T-helper 1 cell treated with Interleukin-12 subunit alpha and Interleukin-12 subunit beta and Interleukin-4 antibody, amounts not matched to agents 30 μg/mL and 1 μg/mL, for 36 hours (primary cell): ENCODE data around the gene CELF2.

Source experiments
- H3K27ac Mint-ChIP-seq: one replicate; pipeline ENCODE4 v1.8.0; 2021; ENCODE audit warnings: mild to moderate bottlenecking, mixed read lengths
- H3K27me3 Mint-ChIP-seq: one replicate; pipeline ENCODE4 v1.8.0; 2021; ENCODE audit warnings: low read depth, mixed read lengths
- H3K36me3 Mint-ChIP-seq: one replicate; pipeline ENCODE4 v1.8.0; 2021; ENCODE audit warnings: low read depth, mixed read lengths
- H3K4me1 Mint-ChIP-seq: one replicate; pipeline ENCODE4 v1.8.0; 2021; ENCODE audit warnings: low read depth, mixed read lengths
- H3K4me3 Mint-ChIP-seq: one replicate; pipeline ENCODE4 v1.8.0; 2021; ENCODE audit warnings: mild to moderate bottlenecking, moderate library complexity, mixed read lengths
- H3K9me3 Mint-ChIP-seq: one replicate; pipeline ENCODE4 v1.8.0; 2021; ENCODE audit warnings: mixed read lengths

The CELF2 gene

GRCh38 chr10:11197878-11198277, 180.2 kb downstream of the CELF2 start:
- H3K27ac Mint-ChIP-seq = no peak overlapping the region
- H3K4me3 Mint-ChIP-seq = no peak overlapping the region
- H3K27me3 Mint-ChIP-seq = no peaks in the 10 kb centered on the region

GRCh38 chr10:11201911-11202310, 184.2 kb downstream of the CELF2 start:
- Mint-ChIP-seq H3K4me1 (peaks cover 85% of the 10 kb centered on the region), H3K27me3 (no peaks in the 10 kb centered on the region)

More at GRCh38 chr10:11197878-11198277, 180.2 kb downstream of the CELF2 start:
- H3K9me3 Mint-ChIP-seq = peaks cover 5% of the 10 kb centered on the region
- H3K36me3 Mint-ChIP-seq = peaks cover 69% of the 10 kb centered on the region
- peaks cover 81% of the 10 kb centered on the region for H3K4me1 Mint-ChIP-seq

GRCh38 chr10:11204351-11204942, 186.8 kb downstream of the CELF2 start:
- no peaks in the 10 kb centered on the region for H3K27me3 Mint-ChIP-seq
- H3K9me3 Mint-ChIP-seq = peaks cover 5% of the 10 kb centered on the region
- peaks cover 88% of the 10 kb centered on the region for H3K4me1 Mint-ChIP-seq
- H3K36me3 Mint-ChIP-seq = peaks cover 76% of the 10 kb centered on the region
- no peak overlapping the region for H3K4me3 Mint-ChIP-seq
- H3K27ac Mint-ChIP-seq = no peak overlapping the region

More at GRCh38 chr10:11201911-11202310, 184.2 kb downstream of the CELF2 start:
- H3K27ac Mint-ChIP-seq = no peak overlapping the region
- H3K36me3 Mint-ChIP-seq = peaks cover 77% of the 10 kb centered on the region
- H3K9me3 Mint-ChIP-seq = peaks cover 5% of the 10 kb centered on the region
- no peak overlapping the region for H3K4me3 Mint-ChIP-seq

GRCh38 chr10:11205030-11205772, 187.5 kb downstream of the CELF2 start:
- Mint-ChIP-seq H3K36me3 (peaks cover 71% of the 10 kb centered on the region), H3K27me3 (no peaks in the 10 kb centered on the region), H3K4me3 (no peak overlapping the region), H3K27ac (peak overlapping the region; percentile 41), H3K9me3 (peaks cover 5% of the 10 kb centered on the region), H3K4me1 (peaks cover 85% of the 10 kb centered on the region)

GRCh38 chr10:11206676-11207559, 189.2 kb downstream of the CELF2 start:
- H3K27ac Mint-ChIP-seq = peak overlapping the region; percentile 76
- no peaks in the 10 kb centered on the region for H3K27me3 Mint-ChIP-seq
- peaks cover 85% of the 10 kb centered on the region for H3K4me1 Mint-ChIP-seq
- no peaks in the 10 kb centered on the region for H3K9me3 Mint-ChIP-seq
- peaks cover 58% of the 10 kb centered on the region for H3K36me3 Mint-ChIP-seq
- H3K4me3 Mint-ChIP-seq = peak overlapping the region; percentile 22

GRCh38 chr10:11207560-11207844, 189.8 kb downstream of the CELF2 start:
- peak overlapping the region; percentile 76 for H3K27ac Mint-ChIP-seq

GRCh38 chr10:11208243-11208642, 190.6 kb downstream of the CELF2 start:
- Mint-ChIP-seq H3K27ac (peak overlapping the region; percentile 76), H3K36me3 (peaks cover 57% of the 10 kb centered on the region), H3K27me3 (no peaks in the 10 kb centered on the region), H3K9me3 (no peaks in the 10 kb centered on the region), H3K4me1 (peaks cover 86% of the 10 kb centered on the region), H3K4me3 (peak overlapping the region; percentile 63)

More at GRCh38 chr10:11207560-11207844, 189.8 kb downstream of the CELF2 start:
- Mint-ChIP-seq H3K36me3 (peaks cover 59% of the 10 kb centered on the region), H3K4me3 (no peak overlapping the region), H3K27me3 (no peaks in the 10 kb centered on the region), H3K9me3 (no peaks in the 10 kb centered on the region), H3K4me1 (peaks cover 85% of the 10 kb centered on the region)

- H3K27ac Mint-ChIP-seq = peak overlapping the region; percentile 76
- peak overlapping the region; percentile 63 for H3K4me3 Mint-ChIP-seq
- H3K9me3 Mint-ChIP-seq = no peaks in the 10 kb centered on the region
- H3K36me3 Mint-ChIP-seq = peaks cover 57% of the 10 kb centered on the region
- H3K4me1 Mint-ChIP-seq = peaks cover 86% of the 10 kb centered on the region
- no peaks in the 10 kb centered on the region for H3K27me3 Mint-ChIP-seq
These were observed 191.5 kb downstream of the CELF2 start for GRCh38 chr10:11208908-11209829.

- peaks cover 55% of the 10 kb centered on the region for H3K36me3 Mint-ChIP-seq
- no peaks in the 10 kb centered on the region for H3K9me3 Mint-ChIP-seq
These were observed 192.1 kb downstream of the CELF2 start for GRCh38 chr10:11209830-11210181.

GRCh38 chr10:11210211-11210922, 192.7 kb downstream of the CELF2 start:
- Mint-ChIP-seq H3K36me3 (peaks cover 59% of the 10 kb centered on the region), H3K27me3 (no peaks in the 10 kb centered on the region), H3K9me3 (no peaks in the 10 kb centered on the region), H3K27ac (peak overlapping the region; percentile 76), H3K4me1 (peaks cover 90% of the 10 kb centered on the region), H3K4me3 (peak overlapping the region; percentile 11)

More at GRCh38 chr10:11209830-11210181, 192.1 kb downstream of the CELF2 start:
- Mint-ChIP-seq H3K4me1 (peaks cover 87% of the 10 kb centered on the region), H3K4me3 (peak overlapping the region; percentile 63), H3K27ac (peak overlapping the region; percentile 76), H3K27me3 (no peaks in the 10 kb centered on the region)

GRCh38 chr10:11212288-11213085, 194.8 kb downstream of the CELF2 start:
- Mint-ChIP-seq H3K36me3 (peaks cover 62% of the 10 kb centered on the region), H3K4me3 (no peak overlapping the region), H3K27ac (peak overlapping the region; percentile 62), H3K4me1 (peaks cover 92% of the 10 kb centered on the region), H3K9me3 (no peaks in the 10 kb centered on the region), H3K27me3 (no peaks in the 10 kb centered on the region)

GRCh38 chr10:11213137-11213536, 195.5 kb downstream of the CELF2 start:
- no peaks in the 10 kb centered on the region for H3K9me3 Mint-ChIP-seq
- no peak overlapping the region for H3K27ac Mint-ChIP-seq
- H3K4me3 Mint-ChIP-seq = no peak overlapping the region
- H3K36me3 Mint-ChIP-seq = peaks cover 60% of the 10 kb centered on the region
- H3K27me3 Mint-ChIP-seq = no peaks in the 10 kb centered on the region
- H3K4me1 Mint-ChIP-seq = peaks cover 90% of the 10 kb centered on the region

GRCh38 chr10:11214407-11214806, 196.7 kb downstream of the CELF2 start:
- peaks cover 61% of the 10 kb centered on the region for H3K36me3 Mint-ChIP-seq
- H3K27ac Mint-ChIP-seq = no peak overlapping the region
- H3K4me3 Mint-ChIP-seq = no peak overlapping the region
- H3K27me3 Mint-ChIP-seq = no peaks in the 10 kb centered on the region
- peaks cover 86% of the 10 kb centered on the region for H3K4me1 Mint-ChIP-seq
- no peaks in the 10 kb centered on the region for H3K9me3 Mint-ChIP-seq
